ENCODE measurements around the gene LIMS1.

DNA sequence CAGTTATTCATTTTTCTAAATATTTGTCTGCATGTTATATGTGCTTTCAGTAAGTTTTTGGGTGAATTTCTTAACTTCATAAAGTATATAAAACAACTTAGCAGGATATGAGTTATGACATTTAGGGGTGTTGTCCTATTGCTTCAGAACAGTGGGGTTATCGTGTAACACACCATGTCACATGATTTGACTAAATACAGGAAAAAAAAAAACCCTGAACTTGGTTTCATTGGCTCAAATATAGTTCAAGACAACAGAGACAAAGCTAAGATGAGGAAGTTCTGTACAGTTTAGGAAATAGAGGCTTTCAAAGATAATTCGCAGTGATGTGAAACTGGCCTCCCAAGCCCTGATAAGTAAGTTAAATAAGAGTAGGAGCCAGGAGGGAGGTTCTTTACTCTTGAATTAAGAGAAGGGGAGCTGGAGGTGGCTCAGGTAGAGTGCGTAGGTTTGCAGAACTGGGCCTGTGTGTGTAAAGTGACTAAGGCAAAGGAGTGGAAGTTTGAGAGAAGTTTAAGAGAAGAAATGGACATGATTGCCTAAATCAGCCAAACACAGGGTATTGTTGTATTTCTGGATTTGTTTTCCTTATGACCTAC lies 53.9 kb downstream of the LIMS1 start:
- TF ChIP-seq, protein P1, sequence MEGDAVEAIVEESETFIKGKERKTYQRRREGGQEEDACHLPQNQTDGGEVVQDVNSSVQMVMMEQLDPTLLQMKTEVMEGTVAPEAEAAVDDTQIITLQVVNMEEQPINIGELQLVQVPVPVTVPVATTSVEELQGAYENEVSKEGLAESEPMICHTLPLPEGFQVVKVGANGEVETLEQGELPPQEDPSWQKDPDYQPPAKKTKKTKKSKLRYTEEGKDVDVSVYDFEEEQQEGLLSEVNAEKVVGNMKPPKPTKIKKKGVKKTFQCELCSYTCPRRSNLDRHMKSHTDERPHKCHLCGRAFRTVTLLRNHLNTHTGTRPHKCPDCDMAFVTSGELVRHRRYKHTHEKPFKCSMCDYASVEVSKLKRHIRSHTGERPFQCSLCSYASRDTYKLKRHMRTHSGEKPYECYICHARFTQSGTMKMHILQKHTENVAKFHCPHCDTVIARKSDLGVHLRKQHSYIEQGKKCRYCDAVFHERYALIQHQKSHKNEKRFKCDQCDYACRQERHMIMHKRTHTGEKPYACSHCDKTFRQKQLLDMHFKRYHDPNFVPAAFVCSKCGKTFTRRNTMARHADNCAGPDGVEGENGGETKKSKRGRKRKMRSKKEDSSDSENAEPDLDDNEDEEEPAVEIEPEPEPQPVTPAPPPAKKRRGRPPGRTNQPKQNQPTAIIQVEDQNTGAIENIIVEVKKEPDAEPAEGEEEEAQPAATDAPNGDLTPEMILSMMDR (IDR thresholded peaks at IDR 0.05): no peak
- TF ChIP-seq EP300 (IDR thresholded peaks at IDR 0.05) (peak in 1 of 4 donors; percentile 15), POLR2A (IDR thresholded peaks at IDR 0.05) (peak in 2 of 4 donors; percentile 14 to 76)
